ENCODE measurements around the gene FOXI1.
"Not testable (repeated sequence)": the region's sequence is repeated elsewhere in the genome, so short reads cannot be mapped to it uniquely, and the experiment has no call there.

The FOXI1 gene

DNA sequence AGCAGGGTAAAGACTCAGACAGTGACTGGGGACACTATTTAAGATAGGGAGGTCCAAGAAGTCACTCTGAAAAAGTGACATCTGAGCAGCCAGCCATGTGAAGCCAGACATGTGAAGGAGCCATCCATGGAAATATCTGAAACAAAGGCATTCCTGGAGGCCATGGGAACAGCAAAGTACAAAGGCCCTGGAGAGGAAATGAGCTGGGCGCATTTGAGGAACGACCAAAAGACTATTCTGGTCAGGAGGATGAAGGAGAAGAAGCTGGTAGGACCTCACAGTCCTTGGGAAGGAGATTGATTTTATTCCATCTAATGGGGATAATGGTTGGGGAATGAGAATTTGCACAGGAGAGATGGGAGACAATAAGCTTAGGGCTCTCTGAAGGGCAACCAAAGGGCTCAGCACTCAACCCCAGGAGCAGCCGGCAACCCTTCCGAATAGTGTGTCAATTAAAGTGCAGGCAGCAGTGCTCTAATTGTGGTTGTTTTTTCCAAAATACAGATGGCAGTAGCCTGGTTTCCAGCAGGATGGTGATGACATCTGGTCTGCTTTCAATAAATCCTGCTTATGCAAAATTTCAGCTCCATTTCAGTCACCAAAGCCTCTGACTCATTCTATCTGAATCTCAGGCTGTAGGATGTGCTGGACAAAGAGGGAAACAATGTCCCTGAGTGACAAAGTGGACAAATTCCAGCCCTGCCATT lies 26.7 kb downstream of the FOXI1 start:
- no peak for DNase-seq

DNA sequence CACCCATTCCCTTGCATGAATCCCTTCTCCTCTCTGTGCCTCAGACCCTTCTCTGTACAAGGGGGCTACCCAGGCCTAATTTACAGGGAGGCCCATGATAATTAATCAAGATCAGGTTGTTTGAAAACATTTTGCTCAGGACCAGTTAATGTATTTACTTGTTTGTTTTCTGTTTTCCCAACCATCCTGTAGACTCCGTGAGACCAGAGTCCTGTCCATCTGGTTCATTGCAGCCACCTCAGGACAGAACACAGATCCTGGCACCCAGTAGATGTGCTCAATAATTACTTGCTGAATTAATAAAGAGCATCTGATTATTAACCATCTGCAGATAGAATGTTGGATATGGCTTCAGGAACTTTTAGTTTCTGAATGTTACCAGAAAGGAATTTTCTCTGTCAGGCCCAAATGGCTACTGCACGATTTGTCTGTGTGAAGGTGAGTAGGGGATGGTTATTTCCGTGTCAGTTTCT lies 27.3 kb downstream of the FOXI1 start:
- DNase-seq = no peak

GRCh38 chr5:170135796-170136490 lies 30.2 kb downstream of the FOXI1 start:
- DNase-seq = no peak

GRCh38 chr5:170136506-170136905 lies 30.8 kb downstream of the FOXI1 start:
- no peak for DNase-seq

DNA sequence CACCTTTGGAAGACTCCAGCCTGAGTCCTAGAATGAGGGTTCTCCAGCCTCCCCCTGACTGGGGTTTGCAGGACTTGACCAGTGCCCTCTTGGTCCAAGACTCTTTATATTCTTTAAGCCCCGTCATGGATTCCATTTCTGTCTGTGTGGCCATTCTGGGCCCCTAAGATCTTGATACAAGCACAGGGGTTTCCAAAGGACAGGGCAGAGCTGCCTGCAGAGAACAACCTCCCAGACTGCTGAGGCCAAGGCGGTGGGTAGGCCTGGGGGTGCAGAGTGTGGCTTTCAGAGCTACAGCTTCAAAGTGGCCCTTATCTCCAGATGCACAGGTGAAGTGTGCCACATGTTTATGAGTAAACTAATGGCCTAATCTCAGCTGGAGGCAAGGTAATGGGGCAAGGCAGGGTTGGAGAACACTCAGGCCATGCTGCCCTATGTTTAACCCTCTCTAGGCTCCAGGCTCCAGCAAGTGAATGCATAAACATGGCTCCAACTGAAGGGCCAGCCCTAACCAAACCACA lies 32.1 kb downstream of the FOXI1 start:
- DNase-seq = no peak

DNA sequence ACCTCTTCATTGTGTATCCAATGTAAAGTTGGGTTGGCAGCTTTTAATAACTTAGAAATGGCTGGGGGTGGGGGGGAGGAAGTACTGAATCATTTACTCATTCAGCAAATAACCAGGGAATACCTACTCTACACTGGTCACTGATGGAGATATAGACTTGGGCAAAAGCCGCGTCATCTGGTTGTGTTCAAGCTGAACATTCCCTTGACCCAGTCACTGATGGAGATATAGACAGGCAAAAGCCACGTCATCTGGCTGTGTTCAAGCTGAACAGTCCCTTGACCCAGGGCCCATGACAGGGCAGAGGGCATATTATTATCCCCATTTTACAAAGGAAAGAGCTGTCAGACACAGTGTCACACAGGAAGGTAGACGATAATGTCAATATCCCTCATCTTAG lies 32.6 kb downstream of the FOXI1 start:
- no peak for DNase-seq

- DNase-seq = no peak
Observed at GRCh38 chr5:170139786-170140335, 34.2 kb downstream of the FOXI1 start.

DNA sequence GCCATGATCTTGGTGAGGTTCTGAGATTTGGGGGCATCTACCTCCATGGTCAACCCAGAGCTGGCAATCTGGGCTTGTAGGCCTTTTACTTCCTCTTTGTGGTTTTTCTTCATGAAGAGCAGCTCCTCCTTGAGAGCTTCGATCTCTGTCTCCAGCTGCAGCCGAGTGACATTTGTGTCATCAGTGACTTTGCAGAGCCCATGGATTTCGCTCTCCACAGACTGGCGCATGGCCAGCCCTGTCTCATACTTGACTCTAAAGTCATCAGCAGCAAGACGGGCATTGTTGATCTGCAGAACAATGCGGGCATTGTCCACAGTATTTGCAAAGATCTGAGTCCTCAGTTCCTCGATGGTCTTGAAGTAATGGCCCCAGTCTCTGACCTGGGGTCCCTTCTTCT lies 35.5 kb downstream of the FOXI1 start:
- DNase-seq = not testable (repeated sequence)

DNA sequence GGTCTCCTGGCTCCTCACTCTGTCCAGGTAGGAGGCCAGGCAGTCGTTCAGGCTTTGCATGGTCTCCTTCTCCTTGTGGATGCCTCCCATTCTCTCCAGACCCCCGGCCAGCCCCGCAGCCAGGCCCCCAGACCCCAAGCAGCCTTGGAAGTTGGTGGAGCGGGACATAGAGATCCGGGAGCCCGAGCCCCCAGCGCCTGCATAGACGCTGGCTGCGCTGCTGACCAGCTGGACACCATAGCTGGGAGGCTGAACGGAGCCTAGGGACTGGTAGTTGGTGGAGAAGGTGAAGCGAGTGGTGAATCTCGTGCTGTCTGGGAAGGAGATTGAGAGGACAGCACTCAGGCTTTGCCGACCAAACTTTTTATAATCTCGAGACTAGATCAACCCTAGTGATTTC lies 35.9 kb downstream of the FOXI1 start:
- DNase-seq = no peak

GRCh38 chr5:170142196-170142595 lies 36.5 kb downstream of the FOXI1 start:
- no peak for DNase-seq

DNA sequence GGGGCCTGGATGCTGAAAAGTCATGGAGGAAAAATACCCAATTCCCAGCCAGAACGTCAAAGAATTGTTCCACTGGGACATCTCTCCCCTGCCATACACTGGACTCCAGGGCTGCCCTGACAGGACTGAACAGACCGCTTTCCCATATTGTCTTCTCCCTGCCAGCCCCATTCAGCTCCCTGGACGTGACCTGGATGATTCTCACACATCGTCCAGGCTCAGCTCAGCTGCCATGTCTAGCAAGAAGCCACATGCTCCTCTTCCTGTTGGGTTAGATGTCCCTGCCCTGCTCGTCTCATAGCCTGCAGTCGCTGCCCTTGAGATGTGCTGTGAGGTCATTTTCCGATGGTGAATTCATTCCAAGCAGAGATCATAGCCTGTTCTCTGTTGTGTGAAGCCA lies 37.4 kb downstream of the FOXI1 start:
- no peak for DNase-seq

DNA sequence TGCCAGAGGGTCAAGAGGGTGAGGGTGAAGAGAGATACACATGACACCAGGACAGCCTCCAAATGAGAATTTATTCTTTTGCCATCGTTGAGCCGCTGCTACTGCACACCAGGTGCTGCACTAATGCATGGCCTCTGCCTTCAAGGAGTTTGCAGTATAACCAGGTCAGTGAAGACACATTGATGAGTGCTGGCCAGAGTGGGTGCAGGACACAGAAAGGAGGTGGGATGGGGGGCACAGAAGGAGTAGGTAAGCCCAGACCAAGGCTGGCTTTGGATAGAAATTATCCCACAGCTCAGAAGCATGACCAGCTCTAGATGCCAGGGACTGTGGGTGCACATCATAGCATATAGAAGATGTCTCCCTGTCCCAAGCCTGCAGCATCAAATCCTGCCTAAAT lies 38.0 kb downstream of the FOXI1 start:
- DNase-seq = no peak

DNA sequence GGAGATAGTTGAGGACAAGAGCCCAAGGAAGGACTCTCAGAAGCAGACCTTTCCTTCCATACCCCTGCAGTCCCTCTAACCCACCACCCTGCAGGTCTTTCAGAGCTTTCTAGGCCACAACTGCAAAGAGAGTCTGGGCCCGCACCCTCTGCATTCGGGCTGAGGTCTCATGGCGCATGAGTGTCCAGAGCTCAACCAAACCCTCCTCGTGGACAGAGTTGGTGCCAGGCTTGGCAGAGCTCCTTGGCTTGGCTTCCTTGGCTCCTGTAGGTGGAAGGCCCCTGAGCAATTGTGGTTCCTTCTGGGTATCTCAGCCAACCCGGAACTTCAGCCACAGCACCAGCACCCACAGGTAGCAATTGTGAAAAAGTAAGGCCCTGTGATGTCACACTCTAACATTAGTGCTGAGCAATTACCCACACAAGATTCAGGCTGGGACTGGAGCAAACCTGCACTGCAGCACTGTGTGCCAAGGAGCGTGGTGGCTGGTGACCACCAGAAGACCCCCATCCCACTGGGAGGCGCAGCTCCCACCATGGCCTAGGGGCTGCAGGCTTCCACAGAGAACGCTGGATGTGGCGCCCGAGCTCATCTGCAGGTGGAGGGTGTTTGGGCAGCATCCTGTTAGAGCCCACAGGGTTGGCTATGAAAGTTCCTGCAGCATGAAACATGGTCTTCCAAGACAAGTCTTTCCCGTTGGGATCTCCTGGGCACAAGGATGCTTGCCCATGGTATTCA lies 38.8 kb downstream of the FOXI1 start:
- DNase-seq = no peak

GRCh38 chr5:170145462-170145861 lies 39.8 kb downstream of the FOXI1 start:
- DNase-seq = no peak

GRCh38 chr5:170147051-170147752 lies 41.5 kb downstream of the FOXI1 start:
- no peak for DNase-seq

GRCh38 chr5:170147753-170148264 lies 42.1 kb downstream of the FOXI1 start:
- no peak for DNase-seq

DNA sequence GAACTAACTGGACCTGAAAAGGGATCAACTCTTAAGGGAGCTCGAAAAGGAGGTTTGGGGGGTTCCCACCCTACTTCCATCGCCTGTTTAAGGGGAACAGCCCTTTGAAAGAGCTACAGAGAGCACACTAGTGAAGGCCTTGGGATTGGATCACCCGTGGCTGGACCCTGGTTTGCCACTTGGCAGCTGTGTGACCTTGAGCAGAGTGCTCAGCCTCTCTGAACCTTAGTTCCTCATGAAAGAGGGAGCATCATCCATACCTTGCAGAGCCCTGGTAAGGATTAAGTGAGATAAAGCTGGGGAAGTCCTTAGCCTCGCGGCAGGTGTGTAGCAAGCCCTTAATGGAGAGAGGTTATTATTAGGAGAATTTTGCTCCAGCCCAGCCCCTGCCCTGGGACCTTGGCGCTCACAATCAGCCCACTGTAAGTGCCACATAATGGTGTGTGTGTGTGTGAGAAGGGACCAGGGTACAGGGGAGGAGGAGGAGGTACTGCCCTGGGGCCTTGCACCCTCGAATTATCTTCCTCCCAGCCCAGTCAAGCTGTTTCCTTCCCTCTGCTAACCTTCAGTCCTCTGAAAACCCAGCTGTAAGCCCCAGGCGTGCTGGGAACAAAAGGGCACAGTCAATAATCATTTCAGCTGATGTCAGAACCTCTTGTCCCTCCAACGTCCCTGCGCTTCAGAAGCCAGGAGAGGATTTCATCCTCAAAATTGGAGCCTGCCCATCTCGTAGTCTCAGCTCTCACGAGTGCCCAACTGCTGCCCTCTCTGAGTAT lies 42.9 kb downstream of the FOXI1 start:
- DNase-seq = no peak

DNA sequence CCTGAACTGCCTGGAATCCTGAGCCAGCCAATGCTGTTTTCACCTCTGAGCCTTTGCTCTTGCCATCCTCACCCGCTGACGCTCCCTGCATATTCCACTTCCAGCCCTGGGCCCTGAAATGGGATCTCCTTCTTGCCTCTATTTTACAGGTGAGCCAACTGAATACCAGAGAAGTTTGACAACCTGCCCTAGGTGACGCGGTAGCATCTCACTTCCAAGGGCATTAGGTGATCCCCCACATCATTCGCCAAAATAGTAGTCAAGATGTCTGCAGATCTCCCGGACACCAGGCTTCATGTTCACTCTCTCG lies 43.5 kb downstream of the FOXI1 start:
- no peak for DNase-seq

- no peak for DNase-seq
Observed at GRCh38 chr5:170150713-170151096, 45.0 kb downstream of the FOXI1 start.

DNA sequence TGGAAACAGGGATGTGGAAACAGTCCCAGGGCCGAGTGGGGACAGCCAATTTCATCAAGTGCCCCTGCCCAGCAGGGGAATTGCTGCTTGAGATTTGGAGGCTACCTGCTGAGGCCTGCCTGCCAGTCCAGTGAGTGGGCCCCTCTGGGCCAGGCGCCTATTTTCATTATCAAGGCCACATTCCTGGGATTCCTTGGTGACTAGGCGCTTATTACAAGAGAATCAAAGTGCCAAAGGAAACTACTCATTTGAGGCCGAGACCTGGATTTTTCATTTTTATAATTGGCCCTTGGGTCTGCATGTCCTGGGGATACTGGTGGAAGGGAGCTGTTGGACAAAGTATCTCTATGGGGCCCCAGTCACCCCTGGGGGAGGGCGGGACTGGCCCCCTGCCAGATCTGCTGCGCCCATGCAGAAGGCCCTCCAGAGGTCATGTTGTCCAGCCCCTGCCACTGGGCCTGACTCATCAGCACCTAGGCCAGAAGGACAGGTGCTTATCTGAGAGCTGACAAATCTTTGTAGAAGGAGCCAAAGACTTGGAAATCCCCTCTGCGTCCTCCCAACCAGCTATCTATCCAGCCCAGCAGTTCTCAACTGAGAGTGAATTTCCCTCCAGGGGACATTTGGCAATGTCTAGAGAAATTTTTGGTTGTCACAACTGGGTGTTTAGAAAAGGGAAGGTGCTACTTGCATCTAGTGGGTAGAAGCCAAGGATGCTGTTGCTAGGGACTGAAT lies 45.6 kb downstream of the FOXI1 start:
- no peak for DNase-seq

GRCh38 chr5:170152767-170153166 lies 47.1 kb downstream of the FOXI1 start:
- DNase-seq = no peak

Data from NCI-H187 (cell line).